ENCODE results near the gene ITGB3.

ITGB3 gene

DNA sequence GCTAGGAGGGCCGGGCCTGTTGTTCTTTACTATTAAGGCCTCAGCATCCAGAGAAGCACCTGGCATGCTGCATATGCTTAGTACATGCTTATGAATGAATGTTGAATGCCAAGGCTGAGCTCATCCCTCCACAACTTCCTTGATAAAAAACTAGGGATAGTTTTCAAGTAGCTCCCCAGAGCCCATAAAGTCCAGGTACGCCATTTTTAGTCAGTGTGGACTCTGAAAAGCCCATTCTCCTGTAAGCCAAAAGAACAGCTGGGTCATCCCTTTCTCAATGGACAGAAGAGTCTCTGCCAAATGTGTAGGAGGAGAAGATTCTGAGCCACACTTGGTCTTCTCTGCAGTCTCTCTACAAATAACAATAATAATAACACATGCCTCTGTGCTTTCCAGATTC lies 8.9 kb upstream of the ITGB3 start:
- Histone ChIP-seq H3K9ac (ENCODE audit: low read length) (no peak overlapping the region), H3K36me3 (ENCODE audit: low read length) (no peaks in the 10 kb centered on the region), H3K27ac (ENCODE audit: low read depth, low read length) (no peak overlapping the region), H2AFZ (ENCODE audit: low read depth, low read length, severe bottlenecking) (no peak overlapping the region), H4K20me1 (ENCODE audit: low read depth, low read length) (no peaks in the 10 kb centered on the region), H3F3A (ENCODE audit: insufficient read depth) (no peaks in the 10 kb centered on the region), H3K9me2 (replicated peaks; ENCODE audit: insufficient read depth, low read length) (no peaks in the 10 kb centered on the region), H3K4me2 (ENCODE audit: low read depth, low read length, poor library complexity, severe bottlenecking) (no peak overlapping the region), H3K9me3 (ENCODE audit: insufficient read depth, low read length) (no peaks in the 10 kb centered on the region), H3K27me3 (ENCODE audit: low read length) (no peaks in the 10 kb centered on the region), H3K4me3 (ENCODE audit: insufficient read depth, low read length, poor library complexity, severe bottlenecking) (no peak overlapping the region), H3K79me2 (ENCODE audit: insufficient read depth, low read length) (no peaks in the 10 kb centered on the region)
- TF ChIP-seq, protein P1, sequence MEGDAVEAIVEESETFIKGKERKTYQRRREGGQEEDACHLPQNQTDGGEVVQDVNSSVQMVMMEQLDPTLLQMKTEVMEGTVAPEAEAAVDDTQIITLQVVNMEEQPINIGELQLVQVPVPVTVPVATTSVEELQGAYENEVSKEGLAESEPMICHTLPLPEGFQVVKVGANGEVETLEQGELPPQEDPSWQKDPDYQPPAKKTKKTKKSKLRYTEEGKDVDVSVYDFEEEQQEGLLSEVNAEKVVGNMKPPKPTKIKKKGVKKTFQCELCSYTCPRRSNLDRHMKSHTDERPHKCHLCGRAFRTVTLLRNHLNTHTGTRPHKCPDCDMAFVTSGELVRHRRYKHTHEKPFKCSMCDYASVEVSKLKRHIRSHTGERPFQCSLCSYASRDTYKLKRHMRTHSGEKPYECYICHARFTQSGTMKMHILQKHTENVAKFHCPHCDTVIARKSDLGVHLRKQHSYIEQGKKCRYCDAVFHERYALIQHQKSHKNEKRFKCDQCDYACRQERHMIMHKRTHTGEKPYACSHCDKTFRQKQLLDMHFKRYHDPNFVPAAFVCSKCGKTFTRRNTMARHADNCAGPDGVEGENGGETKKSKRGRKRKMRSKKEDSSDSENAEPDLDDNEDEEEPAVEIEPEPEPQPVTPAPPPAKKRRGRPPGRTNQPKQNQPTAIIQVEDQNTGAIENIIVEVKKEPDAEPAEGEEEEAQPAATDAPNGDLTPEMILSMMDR (IDR thresholded peaks at IDR 0.05; ENCODE audit: insufficient read depth, low read length, poor library complexity, severe bottlenecking): no peak
- no peak for TF ChIP-seq EZH2phosphoT487 (conservative IDR thresholded peaks at IDR 0.05; ENCODE audit: low read length)

GRCh38 chr17:47246120-47246519 lies 7.5 kb upstream of the ITGB3 start:
- Histone ChIP-seq H3K9ac (ENCODE audit: low read length) (no peak overlapping the region), H3F3A (ENCODE audit: insufficient read depth) (no peaks in the 10 kb centered on the region), H3K79me2 (ENCODE audit: insufficient read depth, low read length) (no peaks in the 10 kb centered on the region), H3K4me2 (ENCODE audit: low read depth, low read length, poor library complexity, severe bottlenecking) (no peak overlapping the region), H4K20me1 (ENCODE audit: low read depth, low read length) (no peaks in the 10 kb centered on the region), H3K9me2 (replicated peaks; ENCODE audit: insufficient read depth, low read length) (no peaks in the 10 kb centered on the region), H3K27me3 (ENCODE audit: low read length) (no peaks in the 10 kb centered on the region), H2AFZ (ENCODE audit: low read depth, low read length, severe bottlenecking) (no peak overlapping the region), H3K4me3 (ENCODE audit: insufficient read depth, low read length, poor library complexity, severe bottlenecking) (no peak overlapping the region), H3K9me3 (ENCODE audit: insufficient read depth, low read length) (no peaks in the 10 kb centered on the region), H3K27ac (ENCODE audit: low read depth, low read length) (no peak overlapping the region), H3K36me3 (ENCODE audit: low read length) (no peaks in the 10 kb centered on the region)
- no peak for TF ChIP-seq EZH2phosphoT487 (conservative IDR thresholded peaks at IDR 0.05; ENCODE audit: low read length)
- TF ChIP-seq, protein P1 (IDR thresholded peaks at IDR 0.05; ENCODE audit: insufficient read depth, low read length, poor library complexity, severe bottlenecking): no peak

DNA sequence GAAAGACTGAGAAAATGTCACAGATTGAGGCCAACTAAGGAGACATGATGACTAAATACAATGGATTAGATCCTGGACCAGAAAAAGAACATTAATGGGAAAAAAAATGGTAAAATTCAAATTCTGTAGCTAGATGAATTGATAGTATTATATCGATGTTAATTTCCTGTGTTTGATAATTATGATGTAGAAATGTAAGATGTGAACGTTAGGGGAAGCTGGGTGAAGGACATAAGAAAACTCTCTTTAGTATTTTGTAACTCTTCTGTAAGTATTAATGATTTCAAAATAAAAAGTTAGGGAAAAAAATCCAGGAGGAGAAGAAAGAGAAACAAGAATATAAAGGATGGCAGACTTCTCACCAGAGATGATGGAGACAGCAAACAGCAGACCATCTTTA lies 2.8 kb upstream of the ITGB3 start:
- Histone ChIP-seq H2AFZ (ENCODE audit: low read depth, low read length, severe bottlenecking) (no peak overlapping the region), H4K20me1 (ENCODE audit: low read depth, low read length) (no peaks in the 10 kb centered on the region), H3K27me3 (ENCODE audit: low read length) (no peaks in the 10 kb centered on the region), H3K79me2 (ENCODE audit: insufficient read depth, low read length) (no peaks in the 10 kb centered on the region), H3K9ac (ENCODE audit: low read length) (no peak overlapping the region), H3K4me2 (ENCODE audit: low read depth, low read length, poor library complexity, severe bottlenecking) (no peak overlapping the region), H3K27ac (ENCODE audit: low read depth, low read length) (no peak overlapping the region), H3K4me3 (ENCODE audit: insufficient read depth, low read length, poor library complexity, severe bottlenecking) (no peak overlapping the region), H3F3A (ENCODE audit: insufficient read depth) (no peaks in the 10 kb centered on the region), H3K36me3 (ENCODE audit: low read length) (no peaks in the 10 kb centered on the region), H3K9me3 (ENCODE audit: insufficient read depth, low read length) (no peaks in the 10 kb centered on the region), H3K9me2 (replicated peaks; ENCODE audit: insufficient read depth, low read length) (no peaks in the 10 kb centered on the region)
- TF ChIP-seq, protein P1 (IDR thresholded peaks at IDR 0.05; ENCODE audit: insufficient read depth, low read length, poor library complexity, severe bottlenecking): no peak
- TF ChIP-seq EZH2phosphoT487 (conservative IDR thresholded peaks at IDR 0.05; ENCODE audit: low read length): no peak

All from SU-DHL-6 (cell line).